ENCODE results near the gene PRSS12. TPM values are rescaled to one million over a fixed set of nuclear protein-coding genes. Genes with fewer than 3 reads are reported as not detected.

Gene PRSS12
- total RNA-seq, 1 experiment from 2014 or later = 5.4 TPM

DNA sequence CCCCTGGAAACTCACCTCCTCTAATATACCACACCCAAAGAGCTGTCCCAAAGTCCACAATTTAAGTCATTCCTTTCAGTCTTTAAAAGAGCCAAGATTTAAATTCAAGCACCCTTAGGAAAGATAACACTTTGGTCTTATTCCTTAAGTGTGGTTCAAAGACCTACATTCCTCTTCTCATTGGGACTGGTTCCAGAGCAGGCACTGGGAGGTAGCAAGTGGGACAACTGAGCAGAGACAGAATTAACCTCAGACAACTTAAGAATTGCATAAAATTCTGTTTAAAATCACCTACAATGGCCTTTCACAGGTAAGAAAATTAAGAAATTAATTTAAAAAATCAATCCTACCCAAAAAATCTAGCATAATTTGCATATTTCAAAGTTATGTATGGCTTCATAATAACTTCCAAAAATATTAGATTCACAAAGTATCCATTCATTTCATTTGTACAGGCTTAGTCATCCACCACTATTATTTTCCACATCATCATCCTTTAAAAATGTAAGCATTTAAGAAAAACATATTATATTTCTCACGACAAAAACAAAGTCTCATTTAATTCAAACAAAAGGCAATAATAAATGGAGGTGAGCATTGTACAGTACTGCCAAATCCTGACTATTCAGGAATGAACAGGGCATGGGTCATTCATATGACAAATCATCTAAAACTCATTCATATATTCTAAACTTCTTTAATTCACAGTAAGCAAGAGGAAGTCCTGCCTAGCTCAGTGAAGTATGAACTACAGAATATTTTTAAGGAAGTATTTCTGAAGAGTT lies 13.6 kb downstream of the PRSS12 start:
- H4K20me1 ChIP-seq (ENCODE audit: control insufficient read depth, insufficient read depth, insufficient read length) = no peaks in the 10 kb centered on the region
- no peak overlapping the region for H4K91ac ChIP-seq (ENCODE audit: insufficient read length, low read depth, low read length)
- H3K27ac Mint-ChIP-seq = no peak overlapping the region; a peak in 1 of 7 replicates
- H3K27ac ChIP-seq (ENCODE audit: insufficient read length, low read depth, low read length) = no peak overlapping the region
- H2BK120ac ChIP-seq (ENCODE audit: low read depth, low read length, poor library complexity, severe bottlenecking) = no peak overlapping the region
- H3K36me3 Mint-ChIP-seq (ENCODE audit: insufficient read depth in 1 of 3, low read depth in 3 of 3) = no peaks in the 10 kb centered on the region
- H3K4me2 ChIP-seq (ENCODE audit: insufficient read depth, insufficient read length, low read length) = no peak overlapping the region
- H2BK12ac ChIP-seq (ENCODE audit: insufficient read length, low read depth, low read length) = no peak overlapping the region
- peaks cover 20 to 25% of the 10 kb centered on the region in 2 experiments for H3K4me1 Mint-ChIP-seq
- no peak overlapping the region for H3K23ac ChIP-seq (ENCODE audit: insufficient read length, low read depth, low read length)
- H2BK20ac ChIP-seq (ENCODE audit: low read depth, low read length, poor library complexity, severe bottlenecking) = no peak overlapping the region
- no peak overlapping the region for H3K18ac ChIP-seq (ENCODE audit: insufficient read length, low read depth, low read length)
- H3K4me3 Mint-ChIP-seq = no peak overlapping the region
- no peaks in the 10 kb centered on the region for H3K79me1 ChIP-seq (ENCODE audit: insufficient read depth, low read depth, low read length, poor library complexity, severe bottlenecking)
- no peak overlapping the region for H4K8ac ChIP-seq (replicated peaks; ENCODE audit: insufficient read length, low read depth, low read length)
- H3K9me3 ChIP-seq (ENCODE audit: control insufficient read depth, low read depth, low read length) = no peaks in the 10 kb centered on the region
- no peak for DNase-seq
- no peak overlapping the region for H2BK5ac ChIP-seq (ENCODE audit: insufficient read length, low read length)
- H3K27me3 ChIP-seq (ENCODE audit: insufficient read depth, low read length) = no peaks in the 10 kb centered on the region
- H3T11ph ChIP-seq (ENCODE audit: low read length) = no peak overlapping the region
- no peak overlapping the region for H2AFZ ChIP-seq (ENCODE audit: low read length)
- no peaks in the 10 kb centered on the region for H3K23me2 ChIP-seq (ENCODE audit: insufficient read length, low read depth, low read length, poor library complexity, severe bottlenecking)
- H3K14ac ChIP-seq (ENCODE audit: insufficient read depth, low read length) = no peak overlapping the region
- 100% methylated on average over 1 of the region's 1 CpG for WGBS (ENCODE audit: extremely low coverage, insufficient read length, low lambda C conversion rate)
- H3K4me1 ChIP-seq (ENCODE audit: insufficient read depth, low read length) = no peaks in the 10 kb centered on the region; the same call in 1 of the 2 replicates
- H3K4ac ChIP-seq (ENCODE audit: low read depth, low read length) = no peak overlapping the region
- H3K56ac ChIP-seq (ENCODE audit: insufficient read length, low read depth, low read length) = no peak overlapping the region
- H3K79me2 ChIP-seq (ENCODE audit: insufficient read depth, low read length) = no peaks in the 10 kb centered on the region
- H3K9ac ChIP-seq (ENCODE audit: extremely low read depth, insufficient read length, low read length) = no peak overlapping the region
- H2BK15ac ChIP-seq (ENCODE audit: low read depth, low read length) = no peak overlapping the region
- no peak overlapping the region for H2AK5ac ChIP-seq (ENCODE audit: insufficient read length, low read length)
- no peaks in the 10 kb centered on the region for H3K27me3 Mint-ChIP-seq (ENCODE audit: low read depth)
- H4K5ac ChIP-seq (ENCODE audit: insufficient read length, low read depth, low read length) = no peak overlapping the region
- TF ChIP-seq, protein P1, sequence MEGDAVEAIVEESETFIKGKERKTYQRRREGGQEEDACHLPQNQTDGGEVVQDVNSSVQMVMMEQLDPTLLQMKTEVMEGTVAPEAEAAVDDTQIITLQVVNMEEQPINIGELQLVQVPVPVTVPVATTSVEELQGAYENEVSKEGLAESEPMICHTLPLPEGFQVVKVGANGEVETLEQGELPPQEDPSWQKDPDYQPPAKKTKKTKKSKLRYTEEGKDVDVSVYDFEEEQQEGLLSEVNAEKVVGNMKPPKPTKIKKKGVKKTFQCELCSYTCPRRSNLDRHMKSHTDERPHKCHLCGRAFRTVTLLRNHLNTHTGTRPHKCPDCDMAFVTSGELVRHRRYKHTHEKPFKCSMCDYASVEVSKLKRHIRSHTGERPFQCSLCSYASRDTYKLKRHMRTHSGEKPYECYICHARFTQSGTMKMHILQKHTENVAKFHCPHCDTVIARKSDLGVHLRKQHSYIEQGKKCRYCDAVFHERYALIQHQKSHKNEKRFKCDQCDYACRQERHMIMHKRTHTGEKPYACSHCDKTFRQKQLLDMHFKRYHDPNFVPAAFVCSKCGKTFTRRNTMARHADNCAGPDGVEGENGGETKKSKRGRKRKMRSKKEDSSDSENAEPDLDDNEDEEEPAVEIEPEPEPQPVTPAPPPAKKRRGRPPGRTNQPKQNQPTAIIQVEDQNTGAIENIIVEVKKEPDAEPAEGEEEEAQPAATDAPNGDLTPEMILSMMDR (conservative IDR thresholded peaks at IDR 0.05) = no peak
- no peaks in the 10 kb centered on the region for H3K9me3 Mint-ChIP-seq
